GM23338 (cell line): ENCODE results near the gene UBE2QL1. TPM values are rescaled to one million over a fixed set of nuclear protein-coding genes. Genes with fewer than 3 reads are reported as not detected.

Experiments used
- ATAC-seq: fragments of 200-7000 bp; cut with Tn5 transposase; 3 replicates; pipeline ENCODE4 v1.9.1; 2020
- DNase-seq: peaks from one replicate; pipeline ENCODE4 v3.0.0-alpha.2; 2015; ENCODE audit warnings: low spot score
- H2AFZ ChIP-seq: fragments of 200-600 bp; sonication (generic); 2 replicates; pipeline ENCODE4 v1.8.0; 2016; ENCODE audit warnings: antibody characterized with exemption, mild to moderate bottlenecking, moderate library complexity
- H3F3A ChIP-seq: fragments of 200-600 bp; sonication (generic); replicated peaks from 2 replicates; pipeline ENCODE4 v1.8.0; 2017; ENCODE audit warnings: antibody characterized with exemption, mixed run types, low read depth
- H3K27ac ChIP-seq: fragments of 200-600 bp; sonication (generic); 2 replicates; pipeline ENCODE4 v1.6.1; 2016; ENCODE audit warnings: low read depth
- H3K27me3 ChIP-seq: fragments of 200-600 bp; sonication (generic); 2 replicates; pipeline ENCODE4 v1.8.0; 2016; ENCODE audit warnings: mild to moderate bottlenecking, mixed run types, moderate library complexity; ENCODE audit not compliant: insufficient read depth
- H3K36me3 ChIP-seq: fragments of 200-600 bp; sonication (generic); 2 replicates; pipeline ENCODE4 v1.8.0; 2016; ENCODE audit warnings: mild to moderate bottlenecking; ENCODE audit not compliant: insufficient read depth
- H3K4me1 ChIP-seq: fragments of 200-600 bp; sonication (generic); 2 replicates; pipeline ENCODE4 v1.8.0; 2016; ENCODE audit warnings: mild to moderate bottlenecking, moderate library complexity; ENCODE audit not compliant: insufficient read depth
- H3K4me2 ChIP-seq: fragments of 200-600 bp; sonication (generic); 2 replicates; pipeline ENCODE4 v1.7.1; 2017; ENCODE audit warnings: mixed run types
- H3K4me3 ChIP-seq: fragments of 200-600 bp; sonication (generic); 2 replicates; pipeline ENCODE4 v1.6.1; 2016; ENCODE audit warnings: mixed run types
- H3K79me2 ChIP-seq: fragments of 200-600 bp; sonication (generic); replicated peaks from 2 replicates; pipeline ENCODE4 v1.8.0; 2017; ENCODE audit warnings: mild to moderate bottlenecking; ENCODE audit not compliant: insufficient read depth
- H3K9me2 ChIP-seq: fragments of 200-600 bp; sonication (generic); 2 replicates; pipeline ENCODE4 v1.8.0; 2017; ENCODE audit not compliant: insufficient read depth
- H4K20me1 ChIP-seq: fragments of 200-600 bp; sonication (generic); replicated peaks from 2 replicates; pipeline ENCODE4 v1.8.0; 2017; ENCODE audit warnings: mild to moderate bottlenecking; ENCODE audit not compliant: insufficient read depth
- H3K27ac Mint-ChIP-seq: 2 replicates; pipeline ENCODE4 v1.8.0; 2020; ENCODE audit warnings: inconsistent platforms, mild to moderate bottlenecking, moderate library complexity, mixed read lengths
- H3K27me3 Mint-ChIP-seq: 3 replicates; pipeline ENCODE4 v1.8.0; 2022; ENCODE audit warnings: low read depth, mild to moderate bottlenecking, moderate library complexity, mixed read lengths, inconsistent platforms; ENCODE audit not compliant: insufficient read depth, poor library complexity
- H3K36me3 Mint-ChIP-seq: 3 replicates; pipeline ENCODE4 v1.8.0; 2021; ENCODE audit warnings: low read depth, mild to moderate bottlenecking, inconsistent platforms, moderate library complexity, mixed read lengths
- H3K4me1 Mint-ChIP-seq: 3 replicates; pipeline ENCODE4 v1.8.0; 2020; ENCODE audit warnings: mild to moderate bottlenecking, inconsistent platforms, mixed read lengths
- H3K4me3 Mint-ChIP-seq: 3 replicates; pipeline ENCODE4 v1.8.0; 2021; ENCODE audit warnings: moderate library complexity, mild to moderate bottlenecking, inconsistent platforms, mixed read lengths
- H3K9me3 Mint-ChIP-seq: 3 replicates; pipeline ENCODE4 v1.8.0; 2020; ENCODE audit warnings: moderate library complexity, mild to moderate bottlenecking, inconsistent platforms, mixed read lengths
- CREB1 ChIP-seq: fragments of 250-450 bp; sonication (Bioruptor Pico); IDR thresholded peaks from 2 replicates; pipeline ENCODE4 v1.5.0; 2020; ENCODE audit warnings: low read depth, mild to moderate bottlenecking, moderate library complexity
- EZH2 ChIP-seq: fragments of 200-600 bp; sonication (generic); IDR thresholded peaks from one replicate; pipeline ENCODE4 v1.8.0; 2017; ENCODE audit warnings: antibody characterized with exemption, mild to moderate bottlenecking, low read depth; ENCODE audit not compliant: unreplicated experiment
- EZH2phosphoT487 ChIP-seq: fragments of 200-600 bp; sonication (generic); IDR thresholded peaks from one replicate; pipeline ENCODE4 v1.8.1; 2018; ENCODE audit warnings: antibody characterized with exemption; ENCODE audit not compliant: unreplicated experiment
- JUNB ChIP-seq: IDR thresholded peaks from one replicate; pipeline ENCODE4 v1.6.1; 2016; ENCODE audit warnings: antibody characterized with exemption; ENCODE audit not compliant: unreplicated experiment
- NANOG ChIP-seq: IDR thresholded peaks from 2 replicates; pipeline ENCODE4 v1.6.1; 2016; ENCODE audit warnings: antibody characterized with exemption, borderline replicate concordance
- POLR2AphosphoS5 ChIP-seq: IDR thresholded peaks from 2 replicates; pipeline ENCODE4 v1.6.1; 2016; ENCODE audit warnings: antibody characterized with exemption, low read depth
- STAT1 ChIP-seq: IDR thresholded peaks from one replicate; pipeline ENCODE4 v1.6.1; 2016; ENCODE audit warnings: antibody characterized with exemption; ENCODE audit not compliant: unreplicated experiment
- ZNF114 ChIP-seq: fragments of 250-450 bp; sonication (Bioruptor Pico); IDR thresholded peaks from 2 replicates; pipeline ENCODE4 v1.5.0; 2020; ENCODE audit warnings: mild to moderate bottlenecking, moderate library complexity
- ZNF331 ChIP-seq: fragments of 250-450 bp; sonication (Bioruptor Pico); IDR thresholded peaks from 2 replicates; pipeline ENCODE4 v1.5.0; 2020; ENCODE audit warnings: low read depth, mild to moderate bottlenecking, moderate library complexity
- polyA plus RNA-seq: library from polyadenylated mRNA; unstranded; fragments of >200 nt; fragmentation: Nextera tagmentation; extraction: Ambion mirVana; gene quantifications from 2 replicates; pipeline ENCODE4 v1.2.1, GENCODE V29; 2016
- total RNA-seq: library from RNA; depleted of rRNA; stranded (reverse); fragments of >200 nt; shearing (Covaris generic); gene quantifications from 2 replicates; pipeline ENCODE4 v1.2.3, GENCODE V29; 2014
- TF ChIP-seq, protein P1 (sequence below): IDR thresholded peaks from one replicate; pipeline ENCODE4 v1.6.1; 2018; ENCODE audit warnings: antibody characterized with exemption; ENCODE audit not compliant: unreplicated experiment
- TF ChIP-seq, protein P2 (sequence below): IDR thresholded peaks from 2 replicates; pipeline ENCODE4 v1.6.1; 2016; ENCODE audit warnings: antibody characterized with exemption
- TF ChIP-seq, protein P3 (sequence below): fragments of 250-450 bp; sonication (Bioruptor Pico); IDR thresholded peaks from 2 replicates; pipeline ENCODE4 v1.5.0; 2020; ENCODE audit warnings: mild to moderate bottlenecking, moderate library complexity
- TF ChIP-seq, protein P4 (sequence below), 2 experiments: fragments of 200-600 bp in 1 of 2; sonication (generic) in 1 of 2; conservative IDR thresholded peaks; 2 replicates each; pipeline versions ENCODE4 v1.5.1 to v1.6.1; 2016 to 2017; ENCODE audit warnings: antibody characterized with exemption in 2 of 2, low read depth in 2 of 2, mild to moderate bottlenecking in 2 of 2, moderate library complexity in 1 of 2

UBE2QL1 gene
- total and polyA plus RNA-seq, 2 experiments from 2014 or later: 0.40 to 0.83 TPM

DNA sequence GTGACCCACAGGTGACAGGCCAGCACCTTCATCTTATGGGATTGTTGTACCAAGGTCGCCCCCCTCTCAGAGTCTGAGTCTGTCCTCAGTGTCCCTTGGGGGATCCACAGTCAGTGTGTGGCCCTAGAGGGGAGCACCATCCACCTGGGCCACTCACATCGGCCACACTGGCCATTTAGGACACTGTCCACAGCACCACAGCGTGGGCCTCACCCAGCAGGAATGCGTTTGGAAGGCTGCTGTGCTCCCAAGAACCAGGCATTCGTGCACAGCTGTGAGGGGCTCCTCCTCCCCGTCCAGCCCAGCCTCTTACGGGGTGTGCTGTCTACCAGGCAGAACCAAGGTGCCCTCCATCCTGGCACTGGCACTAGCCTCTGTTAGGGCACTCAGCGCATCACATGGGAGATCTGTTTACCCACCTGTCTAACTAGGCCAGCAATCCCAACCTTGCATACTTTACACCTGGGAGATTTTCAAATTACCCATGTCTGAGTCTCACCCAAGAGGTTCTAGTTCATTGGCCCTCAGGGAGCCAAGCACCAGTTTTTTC is 24.5 kb upstream of the UBE2QL1 start:
- no peak overlapping the region for H2AFZ ChIP-seq
- H3K9me2 ChIP-seq: peaks cover 4% of the 10 kb centered on the region; the same call in 1 of the 2 replicates
- TF ChIP-seq, protein P1, sequence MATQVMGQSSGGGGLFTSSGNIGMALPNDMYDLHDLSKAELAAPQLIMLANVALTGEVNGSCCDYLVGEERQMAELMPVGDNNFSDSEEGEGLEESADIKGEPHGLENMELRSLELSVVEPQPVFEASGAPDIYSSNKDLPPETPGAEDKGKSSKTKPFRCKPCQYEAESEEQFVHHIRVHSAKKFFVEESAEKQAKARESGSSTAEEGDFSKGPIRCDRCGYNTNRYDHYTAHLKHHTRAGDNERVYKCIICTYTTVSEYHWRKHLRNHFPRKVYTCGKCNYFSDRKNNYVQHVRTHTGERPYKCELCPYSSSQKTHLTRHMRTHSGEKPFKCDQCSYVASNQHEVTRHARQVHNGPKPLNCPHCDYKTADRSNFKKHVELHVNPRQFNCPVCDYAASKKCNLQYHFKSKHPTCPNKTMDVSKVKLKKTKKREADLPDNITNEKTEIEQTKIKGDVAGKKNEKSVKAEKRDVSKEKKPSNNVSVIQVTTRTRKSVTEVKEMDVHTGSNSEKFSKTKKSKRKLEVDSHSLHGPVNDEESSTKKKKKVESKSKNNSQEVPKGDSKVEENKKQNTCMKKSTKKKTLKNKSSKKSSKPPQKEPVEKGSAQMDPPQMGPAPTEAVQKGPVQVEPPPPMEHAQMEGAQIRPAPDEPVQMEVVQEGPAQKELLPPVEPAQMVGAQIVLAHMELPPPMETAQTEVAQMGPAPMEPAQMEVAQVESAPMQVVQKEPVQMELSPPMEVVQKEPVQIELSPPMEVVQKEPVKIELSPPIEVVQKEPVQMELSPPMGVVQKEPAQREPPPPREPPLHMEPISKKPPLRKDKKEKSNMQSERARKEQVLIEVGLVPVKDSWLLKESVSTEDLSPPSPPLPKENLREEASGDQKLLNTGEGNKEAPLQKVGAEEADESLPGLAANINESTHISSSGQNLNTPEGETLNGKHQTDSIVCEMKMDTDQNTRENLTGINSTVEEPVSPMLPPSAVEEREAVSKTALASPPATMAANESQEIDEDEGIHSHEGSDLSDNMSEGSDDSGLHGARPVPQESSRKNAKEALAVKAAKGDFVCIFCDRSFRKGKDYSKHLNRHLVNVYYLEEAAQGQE: no peak
- TF ChIP-seq POLR2AphosphoS5 (no peak), EZH2phosphoT487 (no peak), JUNB (no peak), ZNF331 (no peak), STAT1 (no peak), NANOG (no peak), EZH2 (no peak), CREB1 (CRISPR knock-in tag) (no peak), ZNF114 (no peak)
- TF ChIP-seq, protein P2, sequence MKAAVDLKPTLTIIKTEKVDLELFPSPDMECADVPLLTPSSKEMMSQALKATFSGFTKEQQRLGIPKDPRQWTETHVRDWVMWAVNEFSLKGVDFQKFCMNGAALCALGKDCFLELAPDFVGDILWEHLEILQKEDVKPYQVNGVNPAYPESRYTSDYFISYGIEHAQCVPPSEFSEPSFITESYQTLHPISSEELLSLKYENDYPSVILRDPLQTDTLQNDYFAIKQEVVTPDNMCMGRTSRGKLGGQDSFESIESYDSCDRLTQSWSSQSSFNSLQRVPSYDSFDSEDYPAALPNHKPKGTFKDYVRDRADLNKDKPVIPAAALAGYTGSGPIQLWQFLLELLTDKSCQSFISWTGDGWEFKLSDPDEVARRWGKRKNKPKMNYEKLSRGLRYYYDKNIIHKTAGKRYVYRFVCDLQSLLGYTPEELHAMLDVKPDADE: no peak
- TF ChIP-seq, protein P3, sequence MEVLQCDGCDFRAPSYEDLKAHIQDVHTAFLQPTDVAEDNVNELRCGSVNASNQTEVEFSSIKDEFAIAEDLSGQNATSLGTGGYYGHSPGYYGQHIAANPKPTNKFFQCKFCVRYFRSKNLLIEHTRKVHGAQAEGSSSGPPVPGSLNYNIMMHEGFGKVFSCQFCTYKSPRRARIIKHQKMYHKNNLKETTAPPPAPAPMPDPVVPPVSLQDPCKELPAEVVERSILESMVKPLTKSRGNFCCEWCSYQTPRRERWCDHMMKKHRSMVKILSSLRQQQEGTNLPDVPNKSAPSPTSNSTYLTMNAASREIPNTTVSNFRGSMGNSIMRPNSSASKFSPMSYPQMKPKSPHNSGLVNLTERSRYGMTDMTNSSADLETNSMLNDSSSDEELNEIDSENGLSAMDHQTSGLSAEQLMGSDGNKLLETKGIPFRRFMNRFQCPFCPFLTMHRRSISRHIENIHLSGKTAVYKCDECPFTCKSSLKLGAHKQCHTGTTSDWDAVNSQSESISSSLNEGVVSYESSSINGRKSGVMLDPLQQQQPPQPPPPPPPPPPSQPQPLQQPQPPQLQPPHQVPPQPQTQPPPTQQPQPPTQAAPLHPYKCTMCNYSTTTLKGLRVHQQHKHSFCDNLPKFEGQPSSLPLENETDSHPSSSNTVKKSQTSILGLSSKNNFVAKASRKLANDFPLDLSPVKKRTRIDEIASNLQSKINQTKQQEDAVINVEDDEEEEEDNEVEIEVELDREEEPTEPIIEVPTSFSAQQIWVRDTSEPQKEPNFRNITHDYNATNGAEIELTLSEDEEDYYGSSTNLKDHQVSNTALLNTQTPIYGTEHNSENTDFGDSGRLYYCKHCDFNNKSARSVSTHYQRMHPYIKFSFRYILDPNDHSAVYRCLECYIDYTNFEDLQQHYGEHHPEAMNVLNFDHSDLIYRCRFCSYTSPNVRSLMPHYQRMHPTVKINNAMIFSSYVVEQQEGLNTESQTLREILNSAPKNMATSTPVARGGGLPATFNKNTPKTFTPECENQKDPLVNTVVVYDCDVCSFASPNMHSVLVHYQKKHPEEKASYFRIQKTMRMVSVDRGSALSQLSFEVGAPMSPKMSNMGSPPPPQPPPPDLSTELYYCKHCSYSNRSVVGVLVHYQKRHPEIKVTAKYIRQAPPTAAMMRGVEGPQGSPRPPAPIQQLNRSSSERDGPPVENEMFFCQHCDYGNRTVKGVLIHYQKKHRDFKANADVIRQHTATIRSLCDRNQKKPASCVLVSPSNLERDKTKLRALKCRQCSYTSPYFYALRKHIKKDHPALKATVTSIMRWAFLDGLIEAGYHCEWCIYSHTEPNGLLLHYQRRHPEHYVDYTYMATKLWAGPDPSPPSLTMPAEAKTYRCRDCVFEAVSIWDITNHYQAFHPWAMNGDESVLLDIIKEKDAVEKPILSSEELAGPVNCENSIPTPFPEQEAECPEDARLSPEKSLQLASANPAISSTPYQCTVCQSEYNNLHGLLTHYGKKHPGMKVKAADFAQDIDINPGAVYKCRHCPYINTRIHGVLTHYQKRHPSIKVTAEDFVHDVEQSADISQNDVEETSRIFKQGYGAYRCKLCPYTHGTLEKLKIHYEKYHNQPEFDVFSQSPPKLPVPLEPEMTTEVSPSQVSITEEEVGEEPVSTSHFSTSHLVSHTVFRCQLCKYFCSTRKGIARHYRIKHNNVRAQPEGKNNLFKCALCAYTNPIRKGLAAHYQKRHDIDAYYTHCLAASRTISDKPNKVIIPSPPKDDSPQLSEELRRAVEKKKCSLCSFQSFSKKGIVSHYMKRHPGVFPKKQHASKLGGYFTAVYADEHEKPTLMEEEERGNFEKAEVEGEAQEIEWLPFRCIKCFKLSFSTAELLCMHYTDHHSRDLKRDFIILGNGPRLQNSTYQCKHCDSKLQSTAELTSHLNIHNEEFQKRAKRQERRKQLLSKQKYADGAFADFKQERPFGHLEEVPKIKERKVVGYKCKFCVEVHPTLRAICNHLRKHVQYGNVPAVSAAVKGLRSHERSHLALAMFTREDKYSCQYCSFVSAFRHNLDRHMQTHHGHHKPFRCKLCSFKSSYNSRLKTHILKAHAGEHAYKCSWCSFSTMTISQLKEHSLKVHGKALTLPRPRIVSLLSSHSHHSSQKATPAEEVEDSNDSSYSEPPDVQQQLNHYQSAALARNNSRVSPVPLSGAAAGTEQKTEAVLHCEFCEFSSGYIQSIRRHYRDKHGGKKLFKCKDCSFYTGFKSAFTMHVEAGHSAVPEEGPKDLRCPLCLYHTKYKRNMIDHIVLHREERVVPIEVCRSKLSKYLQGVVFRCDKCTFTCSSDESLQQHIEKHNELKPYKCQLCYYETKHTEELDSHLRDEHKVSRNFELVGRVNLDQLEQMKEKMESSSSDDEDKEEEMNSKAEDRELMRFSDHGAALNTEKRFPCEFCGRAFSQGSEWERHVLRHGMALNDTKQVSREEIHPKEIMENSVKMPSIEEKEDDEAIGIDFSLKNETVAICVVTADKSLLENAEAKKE (CRISPR knock-in tag): no peak
- TF ChIP-seq, protein P4, sequence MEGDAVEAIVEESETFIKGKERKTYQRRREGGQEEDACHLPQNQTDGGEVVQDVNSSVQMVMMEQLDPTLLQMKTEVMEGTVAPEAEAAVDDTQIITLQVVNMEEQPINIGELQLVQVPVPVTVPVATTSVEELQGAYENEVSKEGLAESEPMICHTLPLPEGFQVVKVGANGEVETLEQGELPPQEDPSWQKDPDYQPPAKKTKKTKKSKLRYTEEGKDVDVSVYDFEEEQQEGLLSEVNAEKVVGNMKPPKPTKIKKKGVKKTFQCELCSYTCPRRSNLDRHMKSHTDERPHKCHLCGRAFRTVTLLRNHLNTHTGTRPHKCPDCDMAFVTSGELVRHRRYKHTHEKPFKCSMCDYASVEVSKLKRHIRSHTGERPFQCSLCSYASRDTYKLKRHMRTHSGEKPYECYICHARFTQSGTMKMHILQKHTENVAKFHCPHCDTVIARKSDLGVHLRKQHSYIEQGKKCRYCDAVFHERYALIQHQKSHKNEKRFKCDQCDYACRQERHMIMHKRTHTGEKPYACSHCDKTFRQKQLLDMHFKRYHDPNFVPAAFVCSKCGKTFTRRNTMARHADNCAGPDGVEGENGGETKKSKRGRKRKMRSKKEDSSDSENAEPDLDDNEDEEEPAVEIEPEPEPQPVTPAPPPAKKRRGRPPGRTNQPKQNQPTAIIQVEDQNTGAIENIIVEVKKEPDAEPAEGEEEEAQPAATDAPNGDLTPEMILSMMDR (conservative IDR thresholded peaks at IDR 0.05; ENCODE audit: low read depth in 2 of 2): no peak
- ATAC-seq (no peak), DNase-seq (no peak)
- no peaks in the 10 kb centered on the region for H3K79me2 ChIP-seq
- no peaks in the 10 kb centered on the region for H3F3A ChIP-seq
- Mint-ChIP-seq H3K4me1 (no peaks in the 10 kb centered on the region), H3K27me3 (peaks cover 5% of the 10 kb centered on the region), H3K27ac (no peak overlapping the region), H3K4me3 (no peak overlapping the region), H3K36me3 (no peaks in the 10 kb centered on the region), H3K9me3 (peaks cover 7% of the 10 kb centered on the region; the same call in 2 of the 3 replicates)
- H4K20me1 ChIP-seq: no peaks in the 10 kb centered on the region
- no peak overlapping the region for H3K4me2 ChIP-seq
- no peaks in the 10 kb centered on the region for H3K4me1 ChIP-seq
- no peaks in the 10 kb centered on the region for H3K27me3 ChIP-seq
- no peak overlapping the region for H3K27ac ChIP-seq
- H3K4me3 ChIP-seq: no peak overlapping the region
- H3K36me3 ChIP-seq: no peaks in the 10 kb centered on the region
